GM12892 (cell line): ENCODE data around the gene CORO7.
A peak's percentile ranks its signal among the peaks of the same experiment; 100 is the strongest.

Experiments used
- DNase-seq: peaks from one replicate; pipeline ENCODE4 v3.0.0; 2011; ENCODE audit not compliant: insufficient read length
- FAIRE-seq: peaks from 2 replicates; lab custom pipeline; 2011; peaks lifted over from hg19 to GRCh38; lab: Jason Lieb, UNC
- POLR2A ChIP-seq: IDR thresholded peaks from 2 replicates; pipeline ENCODE4 v1.6.1; 2011; ENCODE audit warnings: low read depth, low read length, control low read depth
- POLR2AphosphoS5 ChIP-seq: IDR thresholded peaks from 2 replicates; pipeline ENCODE4 v1.6.1; 2011; ENCODE audit warnings: low read depth, low read length, control low read depth
- TAF1 ChIP-seq: IDR thresholded peaks from 2 replicates; pipeline ENCODE4 v1.6.1; 2011; ENCODE audit warnings: low read depth, mild to moderate bottlenecking, control low read depth, low read length, borderline replicate concordance

Gene CORO7

DNA sequence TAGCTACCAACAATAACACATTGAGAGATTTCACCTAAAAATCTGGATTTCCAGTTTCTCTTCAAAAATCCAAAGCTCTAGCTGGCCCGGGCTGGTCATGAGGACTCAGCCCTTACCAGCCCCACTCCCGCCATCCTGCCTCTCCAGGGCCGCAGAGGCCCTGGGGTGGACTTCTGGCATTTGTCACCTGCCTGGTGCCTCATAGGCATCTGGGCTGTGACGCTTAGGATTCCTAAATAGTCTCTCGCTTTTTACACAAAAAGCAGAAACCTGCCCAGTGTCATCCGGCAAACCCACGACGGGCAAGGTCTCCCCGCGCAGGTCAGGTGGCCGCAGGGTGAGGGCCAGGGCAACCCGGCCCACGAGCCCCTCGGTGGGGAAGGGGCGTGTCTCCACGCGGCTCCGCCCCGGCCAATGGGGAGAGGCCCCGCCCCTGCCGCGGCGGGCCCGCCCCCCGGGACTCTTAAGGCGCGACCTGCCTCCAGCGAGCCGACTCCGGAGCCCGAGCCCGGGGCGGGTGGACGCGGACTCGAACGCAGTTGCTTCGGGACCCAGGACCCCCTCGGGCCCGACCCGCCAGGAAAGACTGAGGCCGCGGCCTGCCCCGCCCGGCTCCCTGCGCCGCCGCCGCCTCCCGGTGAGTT is 44.9 kb downstream of the CORO7 start, which contains the start of gene VASN:
Gene VASN, plus strand, starts transcription at position 492 of the 644 bp plus-strand sequence. CDS start 9,030 bp downstream, outside the sequence.
- peak; percentile 96 for DNase-seq
- no peak for TF ChIP-seq POLR2AphosphoS5
- FAIRE-seq: peak; percentile 85

GRCh38 chr16:4370570-4371356 is 45.6 kb downstream of the CORO7 start:
- DNase-seq (no peak), FAIRE-seq (peak; percentile 9)
- TF ChIP-seq POLR2AphosphoS5 (no peak), POLR2A (no peak), TAF1 (no peak)

GRCh38 chr16:4370151-4370550 is 46.2 kb downstream of the CORO7 start:
- DNase-seq (no peak), FAIRE-seq (no peak)
- TF ChIP-seq POLR2A (no peak), POLR2AphosphoS5 (no peak), TAF1 (no peak)

GRCh38 chr16:4369007-4369733 is 47.2 kb downstream of the CORO7 start:
- DNase-seq (no peak), FAIRE-seq (no peak)
- no peak for TF ChIP-seq POLR2A
- no peak for TF ChIP-seq POLR2AphosphoS5
- TF ChIP-seq TAF1: no peak

DNA sequence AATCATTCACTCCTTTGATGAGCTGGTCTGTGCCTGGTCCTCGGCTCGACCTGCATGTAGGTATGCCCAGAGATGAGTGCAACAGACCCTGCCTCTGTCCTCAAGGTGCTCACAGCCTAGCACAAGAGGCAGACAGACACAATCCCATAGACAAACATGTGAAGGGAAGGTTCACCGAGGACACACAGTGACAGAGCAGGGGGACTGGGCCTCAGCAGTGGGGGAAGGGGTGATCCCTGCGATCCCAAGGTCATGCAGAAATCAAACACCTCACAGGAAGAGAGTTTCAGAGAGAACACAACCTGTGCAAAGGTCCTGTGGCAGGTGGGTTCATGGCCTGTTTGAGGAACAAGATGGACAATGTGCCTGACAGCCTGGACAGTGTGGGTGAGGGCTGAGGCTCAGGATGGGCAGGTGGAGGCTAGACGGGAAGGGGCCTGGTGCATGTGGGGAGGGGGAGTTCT is 49.0 kb downstream of the CORO7 start:
- FAIRE-seq (no peak), DNase-seq (no peak)
- TF ChIP-seq POLR2AphosphoS5 (no peak), POLR2A (no peak), TAF1 (no peak)

- TF ChIP-seq POLR2AphosphoS5: no peak
- TF ChIP-seq TAF1: no peak
- TF ChIP-seq POLR2A: no peak
- no peak for FAIRE-seq
- no peak for DNase-seq
Observed at GRCh38 chr16:4366016-4366415, 50.4 kb downstream of the CORO7 start.

DNA sequence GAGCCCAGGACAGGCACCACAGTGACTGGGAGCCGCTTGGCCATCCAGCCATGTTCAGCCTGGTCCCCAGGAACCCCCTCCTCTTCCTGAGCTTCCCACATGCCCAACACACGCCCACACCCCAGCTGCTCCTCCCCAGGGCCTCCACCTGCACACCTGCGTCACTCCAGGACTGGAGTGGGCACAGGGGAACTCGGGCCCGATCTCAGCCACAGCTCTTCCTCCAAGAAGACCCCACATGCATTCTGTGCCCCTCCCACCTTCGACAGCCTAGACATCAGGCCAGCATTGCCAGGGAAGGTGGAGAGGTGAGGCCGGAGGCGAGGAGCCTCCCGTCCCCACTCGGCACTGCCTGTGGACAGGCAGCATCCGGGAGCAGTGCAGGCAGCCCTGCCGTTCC is 50.8 kb downstream of the CORO7 start:
- FAIRE-seq: no peak
- no peak for TF ChIP-seq TAF1
- no peak for TF ChIP-seq POLR2A
- no peak for TF ChIP-seq POLR2AphosphoS5

GRCh38 chr16:4365014-4365406 is 51.4 kb downstream of the CORO7 start:
- FAIRE-seq (peak; percentile 61), DNase-seq (no peak)
- no peak for TF ChIP-seq POLR2AphosphoS5
- no peak for TF ChIP-seq POLR2A

More for the DNA sequence above, 50.8 kb downstream of the CORO7 start:
- DNase-seq: no peak

DNA sequence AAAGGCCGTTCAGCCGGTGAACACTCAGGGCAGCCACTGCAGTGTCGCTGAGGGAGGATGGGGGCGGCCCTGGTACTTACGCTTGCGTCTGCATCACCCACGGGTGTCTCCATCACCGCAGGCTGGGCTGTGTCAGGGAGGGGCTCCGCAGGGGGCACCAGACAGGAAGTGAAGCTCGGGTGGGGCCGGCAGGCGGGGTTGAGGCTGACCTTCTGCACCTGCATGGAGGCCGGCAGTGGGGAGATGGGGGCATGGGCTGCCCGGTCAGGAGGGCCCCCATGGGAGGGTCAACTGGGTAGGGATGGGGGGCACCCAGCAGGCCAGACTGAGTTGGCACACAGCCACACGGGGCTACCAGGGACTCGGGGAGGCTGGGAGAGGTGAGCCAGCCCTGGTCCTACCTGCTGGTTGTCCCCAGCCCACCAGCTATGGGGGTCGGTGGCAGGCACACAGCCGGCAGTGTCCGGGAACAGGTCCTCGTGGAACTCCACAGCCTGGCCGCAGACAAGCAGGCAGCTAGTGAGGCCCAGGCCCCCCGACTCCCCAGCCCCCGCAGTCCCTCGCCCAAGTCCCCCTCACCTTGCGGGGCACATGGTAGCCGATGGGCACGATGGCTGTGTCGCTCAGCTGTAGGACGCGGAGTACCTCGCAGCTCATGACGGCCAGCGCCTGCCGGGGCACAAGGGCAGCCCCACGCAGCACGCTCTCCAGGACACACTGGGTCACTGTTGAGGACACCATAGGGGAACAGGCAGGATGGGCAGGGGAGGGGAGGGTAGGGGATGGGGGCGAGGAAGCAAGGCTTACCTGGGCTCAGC is 52.0 kb downstream of the CORO7 start:
- no peak for FAIRE-seq
- TF ChIP-seq TAF1: no peak
- TF ChIP-seq POLR2AphosphoS5: no peak
- no peak for TF ChIP-seq POLR2A
- DNase-seq: no peak

GRCh38 chr16:4362476-4363135 is 53.8 kb downstream of the CORO7 start:
- DNase-seq (no peak), FAIRE-seq (no peak)

More at GRCh38 chr16:4362476-4363135, 53.8 kb downstream of the CORO7 start:
- TF ChIP-seq POLR2A (no peak), TAF1 (no peak), POLR2AphosphoS5 (no peak)
